Upper lobe of left lung (tissue), 4 donors: ENCODE results near the gene ACLY.

Source experiments
- POLR2A ChIP-seq, 4 donors: fragments of 450-650 bp; IDR thresholded peaks; one replicate each; pipeline ENCODE4 v1.5.1; 2016 to 2017; ENCODE audit warnings: antibody characterized with exemption in 4 of 4, mild to moderate bottlenecking in 2 of 4
- POLR2AphosphoS5 ChIP-seq, 2 donors: sonication (generic); formaldehyde crosslinking; IDR thresholded peaks; one replicate each; pipeline ENCODE4 v1.5.1; 2017; ENCODE audit warnings: antibody characterized with exemption in 2 of 2

- no peak for TF ChIP-seq POLR2AphosphoS5 (IDR thresholded peaks at IDR 0.05)
- no peak for TF ChIP-seq POLR2A (IDR thresholded peaks at IDR 0.05)
These were observed 37.8 kb upstream of the ACLY start for GRCh38 chr17:41956522-41956921.
